Measurements from ENCODE around the gene TRIM47. TPM values are rescaled to one million over a fixed set of nuclear protein-coding genes. Genes with fewer than 3 reads are reported as not detected.
A peak's percentile ranks its signal among the peaks of the same experiment; 100 is the strongest.

TRIM47 gene
- total and polyA plus RNA-seq, 2 of the 13 experiments (the other 11 are each of a cell fraction or from before 2014, with no cell fraction given): 33.5 to 82.0 TPM

GRCh38 chr17:75891605-75892555 lies 13.5 kb upstream of the TRIM47 start (continued):
- TF ChIP-seq, protein P1, sequence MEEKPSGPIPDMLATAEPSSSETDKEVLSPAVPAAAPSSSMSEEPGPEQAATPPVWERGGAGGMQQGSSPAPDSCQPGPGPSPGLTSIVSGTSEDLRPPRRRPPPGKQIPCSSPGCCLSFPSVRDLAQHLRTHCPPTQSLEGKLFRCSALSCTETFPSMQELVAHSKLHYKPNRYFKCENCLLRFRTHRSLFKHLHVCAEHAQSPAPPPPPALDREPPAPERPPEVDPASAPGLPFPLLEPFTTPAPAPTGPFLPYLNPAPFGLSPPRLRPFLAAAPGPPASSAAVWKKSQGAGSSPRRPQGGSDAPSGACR (CRISPR knock-in tag; IDR thresholded peaks at IDR 0.05): peak; percentile 84
- TF ChIP-seq GRHL1 (CRISPR knock-in tag; conservative IDR thresholded peaks at IDR 0.05) (no peak), ZNF329 (CRISPR knock-in tag; IDR thresholded peaks at IDR 0.05; ENCODE audit: low read depth) (no peak), ZNF609 (CRISPR knock-in tag; IDR thresholded peaks at IDR 0.05; ENCODE audit: borderline replicate concordance) (peak; percentile 80; the same call in 1 of the 2 replicates), SRF (IDR thresholded peaks at IDR 0.05; ENCODE audit: low read depth, low read length) (no peak), SNAI1 (CRISPR knock-in tag; IDR thresholded peaks at IDR 0.05; ENCODE audit: borderline replicate concordance) (0 out of 2 replicates have a peak, but pooled peaks have one; percentile 71), GFI1 (CRISPR knock-in tag; IDR thresholded peaks at IDR 0.05; ENCODE audit: borderline replicate concordance) (peak; percentile 83; the same call in 1 of the 2 replicates), ZNF572 (CRISPR knock-in tag; IDR thresholded peaks at IDR 0.05) (no peak; the same call in 1 of the 2 replicates), KDM2A (CRISPR knock-in tag; IDR thresholded peaks at IDR 0.05; ENCODE audit: borderline replicate concordance, low read depth) (peak; percentile 36; the same call in 1 of the 2 replicates), ZNF629 (CRISPR knock-in tag; conservative IDR thresholded peaks at IDR 0.05) (peak; percentile 51; the same call in 1 of the 2 replicates)

Measured in HepG2 (cell line).